Fibroblast of the conjunctiva (primary cell): ENCODE measurements around the gene MARCHF2.

Experiments
- DNase-seq: peaks from one replicate; pipeline ENCODE4 v3.0.0-alpha.2; 2010; ENCODE audit warnings: low read depth

MARCHF2 gene

GRCh38 chr19:8387688-8388611 lies 25.2 kb upstream of the MARCHF2 start:
- DNase-seq, result no peak

- no peak for DNase-seq
These were observed 24.5 kb upstream of the MARCHF2 start for GRCh38 chr19:8388612-8388958.

- DNase-seq, result peak; percentile 100
These were observed 23.1 kb upstream of the MARCHF2 start, which contains the start of gene RAB11B for GRCh38 chr19:8389891-8390616. TSS of gene RAB11B (plus strand) at chr19:8390360. CDS start at chr19:8390417, 57 bp downstream.

GRCh38 chr19:8390617-8390981 lies 22.5 kb upstream of the MARCHF2 start:
- peak; percentile 87 for DNase-seq

GRCh38 chr19:8391198-8392016 lies 21.7 kb upstream of the MARCHF2 start:
- no peak for DNase-seq

- no peak for DNase-seq
These were observed 21.0 kb upstream of the MARCHF2 start for GRCh38 chr19:8392017-8392591.

- DNase-seq, result no peak
These were observed 19.8 kb upstream of the MARCHF2 start for GRCh38 chr19:8393192-8393870.

- no peak for DNase-seq
These were observed 19.2 kb upstream of the MARCHF2 start for GRCh38 chr19:8393871-8394250.

- no peak for DNase-seq
These were observed 17.5 kb upstream of the MARCHF2 start for GRCh38 chr19:8395621-8396082.

- no peak for DNase-seq
These were observed 16.9 kb upstream of the MARCHF2 start for GRCh38 chr19:8396185-8396562.

- DNase-seq, result peak; percentile 22
These were observed 16.4 kb upstream of the MARCHF2 start for GRCh38 chr19:8396563-8397203.

GRCh38 chr19:8397271-8397670 lies 15.8 kb upstream of the MARCHF2 start:
- DNase-seq, result no peak

GRCh38 chr19:8397746-8398310 lies 15.3 kb upstream of the MARCHF2 start:
- DNase-seq, result no peak

- no peak for DNase-seq
These were observed 14.8 kb upstream of the MARCHF2 start for GRCh38 chr19:8398311-8398771.

- DNase-seq, result no peak
These were observed 13.4 kb upstream of the MARCHF2 start for GRCh38 chr19:8399681-8400188.

- no peak for DNase-seq
These were observed 11.1 kb upstream of the MARCHF2 start for GRCh38 chr19:8401981-8402411.

GRCh38 chr19:8403098-8403819 lies 9.8 kb upstream of the MARCHF2 start:
- DNase-seq, result no peak

GRCh38 chr19:8403820-8404109 lies 9.3 kb upstream of the MARCHF2 start:
- DNase-seq, result no peak

- no peak for DNase-seq
These were observed 8.5 kb upstream of the MARCHF2 start for GRCh38 chr19:8404391-8405151.
